WTC11 (cell line): ENCODE measurements around the gene MXRA7.

ENCODE experiments used
- CREM ChIP-seq: sonication (generic); formaldehyde crosslinking; IDR thresholded peaks from 2 replicates; pipeline ENCODE4 v1.8.1; 2022; ENCODE audit warnings: mild to moderate bottlenecking, missing genetic modification reagents, moderate library complexity
- RELA ChIP-seq: sonication (generic); formaldehyde crosslinking; IDR thresholded peaks from 2 replicates; pipeline ENCODE4 v1.8.1; 2022; ENCODE audit warnings: missing genetic modification reagents, mild to moderate bottlenecking, borderline replicate concordance
- SP1 ChIP-seq: sonication (generic); formaldehyde crosslinking; conservative IDR thresholded peaks from 2 replicates; pipeline ENCODE4 v1.8.1; 2022; ENCODE audit warnings: missing genetic modification reagents
- USF2 ChIP-seq: sonication (generic); formaldehyde crosslinking; IDR thresholded peaks from 2 replicates; pipeline ENCODE4 v1.8.1; 2023; ENCODE audit warnings: mild to moderate bottlenecking, missing genetic modification reagents, moderate library complexity
- TF ChIP-seq, protein P1 (sequence below): fragments of 200-600 bp; IDR thresholded peaks from 2 replicates; pipeline ENCODE4 v1.8.0; 2022; ENCODE audit warnings: antibody characterized with exemption

- no peak for TF ChIP-seq SP1 (CRISPR knock-in tag)
- TF ChIP-seq CREM (CRISPR knock-in tag), result no peak
- TF ChIP-seq RELA, result no peak
- TF ChIP-seq USF2, result no peak
- TF ChIP-seq, protein P1, sequence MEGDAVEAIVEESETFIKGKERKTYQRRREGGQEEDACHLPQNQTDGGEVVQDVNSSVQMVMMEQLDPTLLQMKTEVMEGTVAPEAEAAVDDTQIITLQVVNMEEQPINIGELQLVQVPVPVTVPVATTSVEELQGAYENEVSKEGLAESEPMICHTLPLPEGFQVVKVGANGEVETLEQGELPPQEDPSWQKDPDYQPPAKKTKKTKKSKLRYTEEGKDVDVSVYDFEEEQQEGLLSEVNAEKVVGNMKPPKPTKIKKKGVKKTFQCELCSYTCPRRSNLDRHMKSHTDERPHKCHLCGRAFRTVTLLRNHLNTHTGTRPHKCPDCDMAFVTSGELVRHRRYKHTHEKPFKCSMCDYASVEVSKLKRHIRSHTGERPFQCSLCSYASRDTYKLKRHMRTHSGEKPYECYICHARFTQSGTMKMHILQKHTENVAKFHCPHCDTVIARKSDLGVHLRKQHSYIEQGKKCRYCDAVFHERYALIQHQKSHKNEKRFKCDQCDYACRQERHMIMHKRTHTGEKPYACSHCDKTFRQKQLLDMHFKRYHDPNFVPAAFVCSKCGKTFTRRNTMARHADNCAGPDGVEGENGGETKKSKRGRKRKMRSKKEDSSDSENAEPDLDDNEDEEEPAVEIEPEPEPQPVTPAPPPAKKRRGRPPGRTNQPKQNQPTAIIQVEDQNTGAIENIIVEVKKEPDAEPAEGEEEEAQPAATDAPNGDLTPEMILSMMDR, result no peak
Measured at GRCh38 chr17:76685846-76686245, 24.9 kb downstream of the MXRA7 start.
